Measurements from ENCODE around the gene IQGAP2.

Gene IQGAP2

GRCh38 chr5:76532052-76532451 is 129.0 kb downstream of the IQGAP2 start:
- Histone ChIP-seq H3K9me3 (ENCODE audit: control insufficient read depth, insufficient read depth, low read length) (no peaks in the 10 kb centered on the region), H3K4me2 (ENCODE audit: low read length) (no peak overlapping the region), H3K9me2 (replicated peaks; ENCODE audit: control insufficient read depth, low read length) (no peaks in the 10 kb centered on the region), H3K36me3 (ENCODE audit: control insufficient read depth, low read length) (no peaks in the 10 kb centered on the region), H3F3A (ENCODE audit: control insufficient read depth, insufficient read depth) (no peaks in the 10 kb centered on the region), H3K27me3 (ENCODE audit: control insufficient read depth, low read length) (no peaks in the 10 kb centered on the region), H3K4me1 (ENCODE audit: control insufficient read depth, low read length) (0 out of 2 replicates have a peak, but pooled peaks cover 3% of the 10 kb centered on the region), H3K4me3 (ENCODE audit: low read length) (no peak overlapping the region), H4K20me1 (ENCODE audit: control insufficient read depth, insufficient read depth, low read depth, low read length) (no peaks in the 10 kb centered on the region), H3K27ac (ENCODE audit: low read depth, low read length) (no peak overlapping the region), H3K79me2 (ENCODE audit: control insufficient read depth, low read length) (peaks cover 5% of the 10 kb centered on the region; the same call in 1 of the 2 replicates)
- TF ChIP-seq EZH2phosphoT487 (IDR thresholded peaks at IDR 0.05; ENCODE audit: borderline replicate concordance, low read length) = no peak
- TF ChIP-seq CTCF (IDR thresholded peaks at IDR 0.05; ENCODE audit: low read depth, low read length, poor library complexity, severe bottlenecking) = no peak

- Histone ChIP-seq H3K4me3 (ENCODE audit: low read length) (no peak overlapping the region), H3F3A (ENCODE audit: control insufficient read depth, insufficient read depth) (no peaks in the 10 kb centered on the region), H3K9me3 (ENCODE audit: control insufficient read depth, insufficient read depth, low read length) (no peaks in the 10 kb centered on the region), H3K36me3 (ENCODE audit: control insufficient read depth, low read length) (no peaks in the 10 kb centered on the region), H3K79me2 (ENCODE audit: control insufficient read depth, low read length) (peaks cover 9% of the 10 kb centered on the region; the same call in 1 of the 2 replicates), H3K4me1 (ENCODE audit: control insufficient read depth, low read length) (0 out of 2 replicates have a peak, but pooled peaks cover 3% of the 10 kb centered on the region), H3K27me3 (ENCODE audit: control insufficient read depth, low read length) (no peaks in the 10 kb centered on the region), H3K27ac (ENCODE audit: low read depth, low read length) (no peak overlapping the region), H3K4me2 (ENCODE audit: low read length) (no peak overlapping the region), H3K9me2 (replicated peaks; ENCODE audit: control insufficient read depth, low read length) (no peaks in the 10 kb centered on the region), H4K20me1 (ENCODE audit: control insufficient read depth, insufficient read depth, low read depth, low read length) (no peaks in the 10 kb centered on the region)
- TF ChIP-seq CTCF (IDR thresholded peaks at IDR 0.05; ENCODE audit: low read depth, low read length, poor library complexity, severe bottlenecking) = no peak
- TF ChIP-seq EZH2phosphoT487 (IDR thresholded peaks at IDR 0.05; ENCODE audit: borderline replicate concordance, low read length) = no peak
Observed at GRCh38 chr5:76532973-76533372, 129.9 kb downstream of the IQGAP2 start.

GRCh38 chr5:76535577-76535976 is 132.5 kb downstream of the IQGAP2 start:
- Histone ChIP-seq H3K27ac (ENCODE audit: low read depth, low read length) (no peak overlapping the region), H3K27me3 (ENCODE audit: control insufficient read depth, low read length) (no peaks in the 10 kb centered on the region), H3K9me3 (ENCODE audit: control insufficient read depth, insufficient read depth, low read length) (no peaks in the 10 kb centered on the region), H4K20me1 (ENCODE audit: control insufficient read depth, insufficient read depth, low read depth, low read length) (no peaks in the 10 kb centered on the region), H3K4me2 (ENCODE audit: low read length) (no peak overlapping the region), H3K36me3 (ENCODE audit: control insufficient read depth, low read length) (no peaks in the 10 kb centered on the region), H3K79me2 (ENCODE audit: control insufficient read depth, low read length) (peaks cover 9% of the 10 kb centered on the region), H3F3A (ENCODE audit: control insufficient read depth, insufficient read depth) (no peaks in the 10 kb centered on the region), H3K4me3 (ENCODE audit: low read length) (no peak overlapping the region), H3K9me2 (replicated peaks; ENCODE audit: control insufficient read depth, low read length) (no peaks in the 10 kb centered on the region), H3K4me1 (ENCODE audit: control insufficient read depth, low read length) (0 out of 2 replicates have a peak, but pooled peaks cover 2% of the 10 kb centered on the region)
- TF ChIP-seq EZH2phosphoT487 (IDR thresholded peaks at IDR 0.05; ENCODE audit: borderline replicate concordance, low read length) = no peak
- no peak for TF ChIP-seq CTCF (IDR thresholded peaks at IDR 0.05; ENCODE audit: low read depth, low read length, poor library complexity, severe bottlenecking)

All from DOHH2 (cell line).